GM23338 (cell line): ENCODE measurements around the gene NCOA7. TPM values are rescaled to one million over a fixed set of nuclear protein-coding genes. Genes with fewer than 3 reads are reported as not detected.

Source experiments
- ATAC-seq: fragments of 200-7000 bp; cut with Tn5 transposase; 3 replicates; pipeline ENCODE4 v1.9.1; 2020
- DNase-seq: peaks from one replicate; pipeline ENCODE4 v3.0.0-alpha.2; 2015; ENCODE audit warnings: low spot score
- H2AFZ ChIP-seq: fragments of 200-600 bp; sonication (generic); 2 replicates; pipeline ENCODE4 v1.8.0; 2016; ENCODE audit warnings: antibody characterized with exemption, mild to moderate bottlenecking, moderate library complexity
- H3F3A ChIP-seq: fragments of 200-600 bp; sonication (generic); replicated peaks from 2 replicates; pipeline ENCODE4 v1.8.0; 2017; ENCODE audit warnings: antibody characterized with exemption, mixed run types, low read depth
- H3K27ac ChIP-seq: fragments of 200-600 bp; sonication (generic); 2 replicates; pipeline ENCODE4 v1.6.1; 2016; ENCODE audit warnings: low read depth
- H3K27me3 ChIP-seq: fragments of 200-600 bp; sonication (generic); 2 replicates; pipeline ENCODE4 v1.8.0; 2016; ENCODE audit warnings: mild to moderate bottlenecking, mixed run types, moderate library complexity; ENCODE audit not compliant: insufficient read depth
- H3K36me3 ChIP-seq: fragments of 200-600 bp; sonication (generic); 2 replicates; pipeline ENCODE4 v1.8.0; 2016; ENCODE audit warnings: mild to moderate bottlenecking; ENCODE audit not compliant: insufficient read depth
- H3K4me1 ChIP-seq: fragments of 200-600 bp; sonication (generic); 2 replicates; pipeline ENCODE4 v1.8.0; 2016; ENCODE audit warnings: mild to moderate bottlenecking, moderate library complexity; ENCODE audit not compliant: insufficient read depth
- H3K4me2 ChIP-seq: fragments of 200-600 bp; sonication (generic); 2 replicates; pipeline ENCODE4 v1.7.1; 2017; ENCODE audit warnings: mixed run types
- H3K4me3 ChIP-seq: fragments of 200-600 bp; sonication (generic); 2 replicates; pipeline ENCODE4 v1.6.1; 2016; ENCODE audit warnings: mixed run types
- H3K79me2 ChIP-seq: fragments of 200-600 bp; sonication (generic); replicated peaks from 2 replicates; pipeline ENCODE4 v1.8.0; 2017; ENCODE audit warnings: mild to moderate bottlenecking; ENCODE audit not compliant: insufficient read depth
- H3K9me2 ChIP-seq: fragments of 200-600 bp; sonication (generic); 2 replicates; pipeline ENCODE4 v1.8.0; 2017; ENCODE audit not compliant: insufficient read depth
- H4K20me1 ChIP-seq: fragments of 200-600 bp; sonication (generic); replicated peaks from 2 replicates; pipeline ENCODE4 v1.8.0; 2017; ENCODE audit warnings: mild to moderate bottlenecking; ENCODE audit not compliant: insufficient read depth
- H3K27ac Mint-ChIP-seq: 2 replicates; pipeline ENCODE4 v1.8.0; 2020; ENCODE audit warnings: inconsistent platforms, mild to moderate bottlenecking, moderate library complexity, mixed read lengths
- H3K27me3 Mint-ChIP-seq: 3 replicates; pipeline ENCODE4 v1.8.0; 2022; ENCODE audit warnings: low read depth, mild to moderate bottlenecking, moderate library complexity, mixed read lengths, inconsistent platforms; ENCODE audit not compliant: insufficient read depth, poor library complexity
- H3K36me3 Mint-ChIP-seq: 3 replicates; pipeline ENCODE4 v1.8.0; 2021; ENCODE audit warnings: low read depth, mild to moderate bottlenecking, inconsistent platforms, moderate library complexity, mixed read lengths
- H3K4me1 Mint-ChIP-seq: 3 replicates; pipeline ENCODE4 v1.8.0; 2020; ENCODE audit warnings: mild to moderate bottlenecking, inconsistent platforms, mixed read lengths
- H3K4me3 Mint-ChIP-seq: 3 replicates; pipeline ENCODE4 v1.8.0; 2021; ENCODE audit warnings: moderate library complexity, mild to moderate bottlenecking, inconsistent platforms, mixed read lengths
- H3K9me3 Mint-ChIP-seq: 3 replicates; pipeline ENCODE4 v1.8.0; 2020; ENCODE audit warnings: moderate library complexity, mild to moderate bottlenecking, inconsistent platforms, mixed read lengths
- CREB1 ChIP-seq: fragments of 250-450 bp; sonication (Bioruptor Pico); IDR thresholded peaks from 2 replicates; pipeline ENCODE4 v1.5.0; 2020; ENCODE audit warnings: low read depth, mild to moderate bottlenecking, moderate library complexity
- CTCF ChIP-seq, 2 experiments: fragments of 200-600 bp in 1 of 2; sonication (generic) in 1 of 2; conservative IDR thresholded peaks; 2 replicates each; pipeline versions ENCODE4 v1.5.1 to v1.6.1; 2016 to 2017; ENCODE audit warnings: antibody characterized with exemption in 2 of 2, low read depth in 2 of 2, mild to moderate bottlenecking in 2 of 2, moderate library complexity in 1 of 2
- EZH2 ChIP-seq: fragments of 200-600 bp; sonication (generic); IDR thresholded peaks from one replicate; pipeline ENCODE4 v1.8.0; 2017; ENCODE audit warnings: antibody characterized with exemption, mild to moderate bottlenecking, low read depth; ENCODE audit not compliant: unreplicated experiment
- EZH2phosphoT487 ChIP-seq: fragments of 200-600 bp; sonication (generic); IDR thresholded peaks from one replicate; pipeline ENCODE4 v1.8.1; 2018; ENCODE audit warnings: antibody characterized with exemption; ENCODE audit not compliant: unreplicated experiment
- JUNB ChIP-seq: IDR thresholded peaks from one replicate; pipeline ENCODE4 v1.6.1; 2016; ENCODE audit warnings: antibody characterized with exemption; ENCODE audit not compliant: unreplicated experiment
- NANOG ChIP-seq: IDR thresholded peaks from 2 replicates; pipeline ENCODE4 v1.6.1; 2016; ENCODE audit warnings: antibody characterized with exemption, borderline replicate concordance
- STAT1 ChIP-seq: IDR thresholded peaks from one replicate; pipeline ENCODE4 v1.6.1; 2016; ENCODE audit warnings: antibody characterized with exemption; ENCODE audit not compliant: unreplicated experiment
- ZNF331 ChIP-seq: fragments of 250-450 bp; sonication (Bioruptor Pico); IDR thresholded peaks from 2 replicates; pipeline ENCODE4 v1.5.0; 2020; ENCODE audit warnings: low read depth, mild to moderate bottlenecking, moderate library complexity
- ZNF462 ChIP-seq: fragments of 250-450 bp; sonication (Bioruptor Pico); IDR thresholded peaks from 2 replicates; pipeline ENCODE4 v1.5.0; 2020; ENCODE audit warnings: mild to moderate bottlenecking, moderate library complexity
- polyA plus RNA-seq: library from polyadenylated mRNA; unstranded; fragments of >200 nt; fragmentation: Nextera tagmentation; extraction: Ambion mirVana; gene quantifications from 2 replicates; pipeline ENCODE4 v1.2.1, GENCODE V29; 2016
- total RNA-seq: library from RNA; depleted of rRNA; stranded (reverse); fragments of >200 nt; shearing (Covaris generic); gene quantifications from 2 replicates; pipeline ENCODE4 v1.2.3, GENCODE V29; 2014

NCOA7 gene
- total and polyA plus RNA-seq, 2 experiments from 2014 or later: 9.3 to 15.7 TPM

GRCh38 chr6:125797120-125797885 is 6.5 kb downstream of the NCOA7 start:
- Histone ChIP-seq H3K4me2 (no peak overlapping the region), H3F3A (no peaks in the 10 kb centered on the region), H4K20me1 (no peaks in the 10 kb centered on the region; the same call in 1 of the 2 replicates), H2AFZ (no peak overlapping the region), H3K27me3 (no peaks in the 10 kb centered on the region), H3K79me2 (peaks cover 7% of the 10 kb centered on the region), H3K9me2 (no peaks in the 10 kb centered on the region), H3K36me3 (no peaks in the 10 kb centered on the region), H3K4me3 (no peak overlapping the region), H3K27ac (no peak overlapping the region), H3K4me1 (0 out of 2 replicates have a peak, but pooled peaks cover under 1% of the 10 kb centered on the region)
- ATAC-seq (no peak), DNase-seq (no peak)
- Mint-ChIP-seq H3K4me3 (no peak overlapping the region), H3K4me1 (peaks cover 15% of the 10 kb centered on the region), H3K9me3 (no peaks in the 10 kb centered on the region), H3K27ac (no peak overlapping the region), H3K27me3 (no peaks in the 10 kb centered on the region), H3K36me3 (no peaks in the 10 kb centered on the region)
- no peak for TF ChIP-seq CTCF (conservative IDR thresholded peaks at IDR 0.05; ENCODE audit: low read depth in 2 of 2)
- TF ChIP-seq ZNF462 (CRISPR knock-in tag): no peak
- TF ChIP-seq JUNB: no peak
- TF ChIP-seq EZH2: no peak
- no peak for TF ChIP-seq CREB1
- TF ChIP-seq NANOG: no peak
- TF ChIP-seq EZH2phosphoT487: no peak
- no peak for TF ChIP-seq STAT1
- TF ChIP-seq ZNF331: no peak
